ENCODE measurements around the gene CLDN5.

CLDN5 gene

DNA sequence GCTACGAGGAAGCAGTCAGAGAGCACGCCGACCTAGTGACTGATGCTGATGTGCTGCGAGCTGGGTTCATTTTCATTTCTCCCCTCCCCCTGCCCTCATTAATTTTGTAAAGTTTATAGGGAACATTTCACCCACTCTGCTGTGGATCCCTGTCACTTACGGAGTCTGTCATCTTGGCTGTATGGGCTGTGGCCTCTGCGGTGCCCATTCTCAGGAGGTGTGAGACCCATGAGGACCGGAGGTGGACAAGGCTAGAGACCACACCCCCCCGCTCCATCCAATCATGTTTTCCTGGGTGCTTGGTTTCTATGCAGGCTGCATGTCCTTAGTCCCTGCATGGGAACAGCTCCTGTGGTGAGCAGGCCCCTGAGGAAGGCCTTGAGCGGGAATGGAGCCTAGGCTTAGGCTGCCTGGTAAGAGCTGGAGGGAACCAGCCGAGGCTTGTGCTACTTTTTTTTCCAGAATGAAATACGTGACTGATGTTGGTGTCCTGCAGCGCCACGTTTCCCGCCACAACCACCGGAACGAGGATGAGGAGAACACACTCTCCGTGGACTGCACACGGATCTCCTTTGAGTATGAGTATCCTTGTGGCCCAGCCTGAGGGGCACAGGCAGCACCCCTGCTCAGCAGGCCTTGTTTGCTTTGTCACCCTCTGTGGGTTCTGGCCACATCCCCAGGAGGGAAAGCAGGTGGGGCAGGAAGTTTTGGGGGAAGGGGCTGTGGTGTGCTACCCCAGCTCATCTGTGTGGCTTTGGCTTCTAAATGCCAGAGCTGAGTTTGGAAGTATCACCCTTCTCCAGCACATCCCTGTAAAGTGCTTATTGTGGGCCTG is 19.1 kb downstream of the CLDN5 start:
- Histone ChIP-seq H3K27ac (ENCODE audit: poor library complexity, severe bottlenecking) (no peak overlapping the region), H3K9me3 (ENCODE audit: severe bottlenecking) (no peaks in the 10 kb centered on the region), H3K4me3 (ENCODE audit: severe bottlenecking) (no peak overlapping the region), H3K36me3 (ENCODE audit: low read depth) (peaks cover 53% of the 10 kb centered on the region), H3K27me3 (ENCODE audit: insufficient read depth, poor library complexity, severe bottlenecking) (no peaks in the 10 kb centered on the region), H3K4me1 (ENCODE audit: insufficient read depth, poor library complexity, severe bottlenecking) (no peaks in the 10 kb centered on the region)
- ATAC-seq (ENCODE audit: low read depth) (no peak), DNase-seq (ENCODE audit: low spot score) (no peak)
- TF ChIP-seq CTCF (IDR thresholded peaks at IDR 0.05; ENCODE audit: poor library complexity, severe bottlenecking), result no peak

DNA sequence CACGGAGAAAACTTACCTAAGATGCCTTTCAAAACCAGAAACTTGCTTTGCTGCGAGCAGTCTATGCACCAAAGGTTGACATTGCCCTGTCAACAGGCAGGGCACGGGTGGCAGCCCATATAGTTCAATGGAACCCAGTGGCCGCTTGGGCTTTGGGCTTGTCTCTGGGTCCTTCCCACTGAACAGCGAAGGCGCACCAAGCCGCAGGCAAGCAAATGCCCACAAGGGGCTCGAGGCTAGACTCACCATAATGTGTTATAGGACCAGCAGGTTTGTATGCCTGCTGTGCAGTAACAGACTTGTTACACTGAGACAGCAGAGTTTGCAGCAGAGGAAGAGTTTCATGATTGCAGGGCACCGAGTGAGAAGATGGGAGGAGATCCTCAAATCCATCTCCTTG is 20.3 kb downstream of the CLDN5 start:
- Histone ChIP-seq H3K9me3 (ENCODE audit: severe bottlenecking) (no peaks in the 10 kb centered on the region), H3K4me3 (ENCODE audit: severe bottlenecking) (no peak overlapping the region), H3K36me3 (ENCODE audit: low read depth) (peaks cover 43% of the 10 kb centered on the region), H3K4me1 (ENCODE audit: insufficient read depth, poor library complexity, severe bottlenecking) (no peaks in the 10 kb centered on the region), H3K27ac (ENCODE audit: poor library complexity, severe bottlenecking) (no peak overlapping the region), H3K27me3 (ENCODE audit: insufficient read depth, poor library complexity, severe bottlenecking) (no peaks in the 10 kb centered on the region)
- DNase-seq (ENCODE audit: low spot score) (no peak), ATAC-seq (ENCODE audit: low read depth) (no peak)
- no peak for TF ChIP-seq CTCF (IDR thresholded peaks at IDR 0.05; ENCODE audit: poor library complexity, severe bottlenecking)

DNA sequence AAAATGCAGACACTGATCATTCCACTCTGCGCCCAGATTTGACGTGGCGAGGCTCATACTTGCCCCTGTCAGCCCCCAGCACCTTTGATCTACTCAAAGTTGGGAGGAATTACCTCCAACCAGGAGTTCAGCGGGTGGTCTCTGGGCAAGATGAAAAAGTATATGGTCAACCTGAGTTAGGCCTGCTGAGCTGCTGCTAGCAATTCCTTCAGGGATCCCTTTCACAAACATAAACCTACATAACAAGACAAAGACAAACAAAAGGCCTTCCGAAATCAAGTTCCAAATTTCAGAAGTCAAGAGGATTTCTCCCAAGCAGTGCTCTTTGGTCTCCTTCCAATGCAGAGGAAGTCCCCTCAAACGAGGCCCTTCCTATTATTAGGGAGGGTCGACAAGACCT is 20.8 kb downstream of the CLDN5 start:
- ATAC-seq (ENCODE audit: low read depth), result no peak
- H3K27ac ChIP-seq (ENCODE audit: poor library complexity, severe bottlenecking), result no peak overlapping the region

GRCh38 chr22:19501897-19502447 is 22.2 kb downstream of the CLDN5 start:
- no peak for TF ChIP-seq CTCF (IDR thresholded peaks at IDR 0.05; ENCODE audit: poor library complexity, severe bottlenecking)
- H3K9me3 ChIP-seq (ENCODE audit: severe bottlenecking), result no peaks in the 10 kb centered on the region
- H3K4me3 ChIP-seq (ENCODE audit: severe bottlenecking), result no peak overlapping the region
- ATAC-seq (ENCODE audit: low read depth) (no peak), DNase-seq (ENCODE audit: low spot score) (no peak)
- peaks cover 41% of the 10 kb centered on the region for H3K36me3 ChIP-seq (ENCODE audit: low read depth)
- no peaks in the 10 kb centered on the region for H3K4me1 ChIP-seq (ENCODE audit: insufficient read depth, poor library complexity, severe bottlenecking)
- no peaks in the 10 kb centered on the region for H3K27me3 ChIP-seq (ENCODE audit: insufficient read depth, poor library complexity, severe bottlenecking)
- no peak overlapping the region for H3K27ac ChIP-seq (ENCODE audit: poor library complexity, severe bottlenecking)

More for the DNA sequence above, 20.8 kb downstream of the CLDN5 start:
- H3K4me3 ChIP-seq (ENCODE audit: severe bottlenecking), result no peak overlapping the region
- no peaks in the 10 kb centered on the region for H3K9me3 ChIP-seq (ENCODE audit: severe bottlenecking)
- H3K36me3 ChIP-seq (ENCODE audit: low read depth), result peaks cover 42% of the 10 kb centered on the region
- no peaks in the 10 kb centered on the region for H3K4me1 ChIP-seq (ENCODE audit: insufficient read depth, poor library complexity, severe bottlenecking)
- no peaks in the 10 kb centered on the region for H3K27me3 ChIP-seq (ENCODE audit: insufficient read depth, poor library complexity, severe bottlenecking)
- DNase-seq (ENCODE audit: low spot score), result no peak
- TF ChIP-seq CTCF (IDR thresholded peaks at IDR 0.05; ENCODE audit: poor library complexity, severe bottlenecking), result no peak

DNA sequence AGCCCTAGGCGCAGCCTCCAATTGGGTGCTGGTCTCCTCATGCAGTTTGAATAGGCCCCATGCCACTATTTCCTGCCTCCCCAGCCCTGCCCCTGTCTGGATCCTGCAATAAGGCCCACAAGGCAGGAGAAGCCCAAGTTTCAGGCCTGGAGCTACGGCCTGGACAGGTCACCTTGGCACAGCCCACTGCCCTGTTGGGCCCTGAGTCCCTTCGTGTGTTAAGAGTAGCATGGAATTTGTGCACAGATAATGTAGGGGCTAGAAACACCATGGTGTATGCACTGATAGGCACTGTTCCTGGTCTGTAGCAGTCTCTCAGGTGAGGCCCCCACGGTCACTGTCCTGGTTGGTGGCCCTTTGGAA is 24.3 kb downstream of the CLDN5 start:
- H3K27ac ChIP-seq (ENCODE audit: poor library complexity, severe bottlenecking), result no peak overlapping the region
- ATAC-seq (ENCODE audit: low read depth) (no peak), DNase-seq (ENCODE audit: low spot score) (no peak)
- no peak for TF ChIP-seq CTCF (IDR thresholded peaks at IDR 0.05; ENCODE audit: poor library complexity, severe bottlenecking)
- no peaks in the 10 kb centered on the region for H3K4me1 ChIP-seq (ENCODE audit: insufficient read depth, poor library complexity, severe bottlenecking)
- H3K9me3 ChIP-seq (ENCODE audit: severe bottlenecking), result no peaks in the 10 kb centered on the region
- H3K4me3 ChIP-seq (ENCODE audit: severe bottlenecking), result no peak overlapping the region
- peaks cover 46% of the 10 kb centered on the region for H3K36me3 ChIP-seq (ENCODE audit: low read depth)
- no peaks in the 10 kb centered on the region for H3K27me3 ChIP-seq (ENCODE audit: insufficient read depth, poor library complexity, severe bottlenecking)
